ENCODE results near the gene INSYN2B. TPM values are rescaled to one million over a fixed set of nuclear protein-coding genes. Genes with fewer than 3 reads are reported as not detected.

The INSYN2B gene
- total and polyA plus RNA-seq, 2 experiments from 2014 or later, result not detected

DNA sequence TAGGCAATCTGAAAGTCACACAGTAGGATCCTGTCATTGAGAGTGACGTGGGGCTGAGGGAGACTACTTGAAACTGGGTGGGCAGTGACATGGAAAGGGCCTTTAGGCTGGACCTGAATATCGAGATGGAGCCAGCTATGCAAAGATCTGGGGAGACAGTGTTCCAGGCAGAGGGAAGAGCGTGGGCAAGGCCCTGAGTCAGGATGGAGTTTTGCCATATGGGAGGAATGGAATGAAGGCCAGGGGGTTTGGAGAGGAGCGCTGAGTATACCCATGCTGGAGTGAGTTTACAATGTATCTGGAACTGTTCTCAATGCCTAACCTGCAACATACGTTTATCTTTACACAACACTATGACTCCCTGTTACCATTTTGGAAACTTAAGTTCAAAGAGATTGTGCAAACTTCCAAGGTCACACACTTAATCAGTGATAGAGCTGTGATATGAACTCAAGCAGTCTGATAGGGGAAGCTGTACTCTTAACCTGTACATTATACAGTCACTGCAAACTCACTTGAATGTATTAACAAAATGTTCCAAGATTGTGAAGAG, 33.5 kb downstream of the INSYN2B start (continued):
- TF ChIP-seq CTCF (conservative IDR thresholded peaks at IDR 0.05; ENCODE audit: low read depth in 2 of 2), result no peak
- no peak for TF ChIP-seq NANOG (IDR thresholded peaks at IDR 0.05; ENCODE audit: borderline replicate concordance)
- no peak for TF ChIP-seq STAT1 (IDR thresholded peaks at IDR 0.05; ENCODE audit: unreplicated experiment)
- no peak for TF ChIP-seq POLR2AphosphoS5 (IDR thresholded peaks at IDR 0.05; ENCODE audit: low read depth)
- no peak for TF ChIP-seq ZNF114 (CRISPR knock-in tag; IDR thresholded peaks at IDR 0.05)
- no peak for TF ChIP-seq EZH2 (IDR thresholded peaks at IDR 0.05; ENCODE audit: low read depth, unreplicated experiment)
- TF ChIP-seq ZNF331 (CRISPR knock-in tag; IDR thresholded peaks at IDR 0.05; ENCODE audit: low read depth), result no peak
- TF ChIP-seq, protein P1, sequence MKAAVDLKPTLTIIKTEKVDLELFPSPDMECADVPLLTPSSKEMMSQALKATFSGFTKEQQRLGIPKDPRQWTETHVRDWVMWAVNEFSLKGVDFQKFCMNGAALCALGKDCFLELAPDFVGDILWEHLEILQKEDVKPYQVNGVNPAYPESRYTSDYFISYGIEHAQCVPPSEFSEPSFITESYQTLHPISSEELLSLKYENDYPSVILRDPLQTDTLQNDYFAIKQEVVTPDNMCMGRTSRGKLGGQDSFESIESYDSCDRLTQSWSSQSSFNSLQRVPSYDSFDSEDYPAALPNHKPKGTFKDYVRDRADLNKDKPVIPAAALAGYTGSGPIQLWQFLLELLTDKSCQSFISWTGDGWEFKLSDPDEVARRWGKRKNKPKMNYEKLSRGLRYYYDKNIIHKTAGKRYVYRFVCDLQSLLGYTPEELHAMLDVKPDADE (IDR thresholded peaks at IDR 0.05), result no peak
- no peak for TF ChIP-seq REST (IDR thresholded peaks at IDR 0.05; ENCODE audit: unreplicated experiment)

DNA sequence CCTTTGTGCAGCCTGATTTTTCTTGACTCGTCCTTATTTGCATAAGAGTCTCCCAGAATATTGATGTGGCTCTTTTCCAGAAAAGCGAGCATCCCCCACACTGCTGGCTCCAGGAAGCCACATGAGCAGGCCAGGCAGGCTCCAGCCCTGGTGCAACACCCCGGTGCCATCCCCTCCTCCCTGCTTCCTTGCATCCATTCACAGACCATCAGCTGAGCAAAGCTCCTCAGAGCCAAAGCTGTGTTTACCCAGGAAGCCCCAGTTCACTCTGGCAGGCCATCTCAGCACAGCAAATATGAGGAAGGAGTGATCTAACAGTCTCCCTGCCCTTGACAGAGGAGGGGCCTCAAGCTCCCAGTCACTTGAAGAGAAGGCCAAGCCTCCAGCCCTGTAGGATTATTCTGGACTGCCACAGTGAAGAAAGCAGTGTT, 34.4 kb downstream of the INSYN2B start:
- Histone ChIP-seq H3K27ac (ENCODE audit: low read depth) (no peak overlapping the region), H3K4me3 (no peak overlapping the region), H3K79me2 (replicated peaks; ENCODE audit: insufficient read depth) (no peaks in the 10 kb centered on the region), H3K9me2 (ENCODE audit: insufficient read depth) (no peaks in the 10 kb centered on the region), H3K4me2 (peak overlapping the region; percentile 55; the same call in 1 of the 2 replicates), H2AFZ (peak overlapping the region; percentile 81), H3K4me1 (ENCODE audit: insufficient read depth) (peaks cover 9% of the 10 kb centered on the region), H4K20me1 (replicated peaks; ENCODE audit: insufficient read depth) (no peaks in the 10 kb centered on the region), H3F3A (replicated peaks; ENCODE audit: low read depth) (no peaks in the 10 kb centered on the region), H3K36me3 (ENCODE audit: insufficient read depth) (no peaks in the 10 kb centered on the region), H3K27me3 (ENCODE audit: insufficient read depth) (no peaks in the 10 kb centered on the region)
- ATAC-seq (peak; percentile 84), DNase-seq (ENCODE audit: low spot score) (no peak)
- H3K9me3 Mint-ChIP-seq, result no peaks in the 10 kb centered on the region
- TF ChIP-seq NANOG (IDR thresholded peaks at IDR 0.05; ENCODE audit: borderline replicate concordance), result no peak
- TF ChIP-seq ZNF331 (CRISPR knock-in tag; IDR thresholded peaks at IDR 0.05; ENCODE audit: low read depth), result no peak
- TF ChIP-seq REST (IDR thresholded peaks at IDR 0.05; ENCODE audit: unreplicated experiment), result no peak
- no peak for TF ChIP-seq CREB1 (CRISPR knock-in tag; IDR thresholded peaks at IDR 0.05; ENCODE audit: low read depth)
- TF ChIP-seq POLR2AphosphoS5 (IDR thresholded peaks at IDR 0.05; ENCODE audit: low read depth), result no peak
- H3K36me3 Mint-ChIP-seq (ENCODE audit: low read depth), result no peaks in the 10 kb centered on the region
- peaks cover 24% of the 10 kb centered on the region for H3K4me1 Mint-ChIP-seq
- peak overlapping the region; percentile 42; the same call in 1 of the 2 replicates for H3K27ac Mint-ChIP-seq
- H3K4me3 Mint-ChIP-seq, result no peak overlapping the region
- peaks cover 2% of the 10 kb centered on the region for H3K27me3 Mint-ChIP-seq (ENCODE audit: insufficient read depth, low read depth, poor library complexity)
